HepG2 (cell line): Measurements from ENCODE around the gene FUCA2. TPM values are rescaled to one million over a fixed set of nuclear protein-coding genes. Genes with fewer than 3 reads are reported as not detected.
A peak's percentile ranks its signal among the peaks of the same experiment; 100 is the strongest.

Experiments used
- BRCA1 ChIP-seq: sonication (generic); formaldehyde crosslinking; IDR thresholded peaks from 2 replicates; pipeline ENCODE4 v1.4.0; 2020; ENCODE audit warnings: missing genetic modification reagents
- JUN ChIP-seq: sonication (generic); formaldehyde crosslinking; IDR thresholded peaks from 2 replicates; pipeline ENCODE4 v1.4.0; 2020; ENCODE audit warnings: mild to moderate bottlenecking, missing genetic modification reagents
- NFE2L2 ChIP-seq: fragments of 150-350 bp; IDR thresholded peaks from 2 replicates; pipeline ENCODE4 v1.6.1; 2014; ENCODE audit warnings: low read length
- NFYB ChIP-seq: sonication (generic); formaldehyde crosslinking; IDR thresholded peaks from 2 replicates; pipeline ENCODE4 v1.4.0; 2020; ENCODE audit warnings: missing genetic modification reagents
- SAP130 ChIP-seq: IDR thresholded peaks from 2 replicates; pipeline ENCODE4 v1.6.1; 2016; ENCODE audit warnings: low read depth
- SMAD1 ChIP-seq: sonication (generic); formaldehyde crosslinking; IDR thresholded peaks from 2 replicates; pipeline ENCODE4 v1.4.0; 2020; ENCODE audit warnings: missing genetic modification reagents, low read depth, mild to moderate bottlenecking, borderline replicate concordance
- TBX3 ChIP-seq: fragments of 450-650 bp; IDR thresholded peaks from 2 replicates; pipeline ENCODE4 v1.6.1; 2017; ENCODE audit warnings: antibody characterized with exemption, mild to moderate bottlenecking, inconsistent platforms, borderline replicate concordance
- ZFAT ChIP-seq: sonication (generic); formaldehyde crosslinking; conservative IDR thresholded peaks from 2 replicates; pipeline ENCODE4 v1.8.1; 2023; ENCODE audit warnings: missing genetic modification reagents, inconsistent platforms
- ZNF331 ChIP-seq: sonication (generic); formaldehyde crosslinking; IDR thresholded peaks from 2 replicates; pipeline ENCODE4 v1.4.0; 2020; ENCODE audit warnings: missing genetic modification reagents
- ZNF496 ChIP-seq: sonication (generic); formaldehyde crosslinking; IDR thresholded peaks from 2 replicates; pipeline ENCODE4 v1.8.1; 2023; ENCODE audit warnings: mild to moderate bottlenecking, moderate library complexity, missing genetic modification reagents; ENCODE audit not compliant: insufficient replicate concordance
- polyA plus RNA-seq, 8 experiments: library from polyadenylated mRNA; depleted of rRNA in 3 of 8; stranded (reverse) in 7 of 8; unstranded in 1 of 8; fragments of >200 nt; fragmentation: Illumina TruSeq in 4 of 8; extraction: Trizol in 4 of 8; gene quantifications; 2 replicates each; pipeline versions ENCODE4 v1.2.1 to v1.2.3, GENCODE V29; 2011 to 2016; ENCODE audit warnings: low read depth in 4 of 8, missing spikeins in 1 of 8, mixed read lengths in 1 of 8; ENCODE audit not compliant: insufficient read depth in 1 of 8
- total RNA-seq, 5 experiments: library from RNA; depleted of rRNA; stranded (reverse); fragments of >200 nt; fragmentation: Illumina TruSeq; extraction: Trizol; gene quantifications; 2 replicates each; pipeline ENCODE4 v1.2.3, GENCODE V29; 2016; ENCODE audit warnings: low read depth in 1 of 5
- TF ChIP-seq, protein P1 (sequence below): sonication (generic); formaldehyde crosslinking; IDR thresholded peaks from 2 replicates; pipeline ENCODE4 v1.8.0; 2022; ENCODE audit warnings: mild to moderate bottlenecking, missing genetic modification reagents, moderate library complexity
- TF ChIP-seq, protein P2 (sequence below): IDR thresholded peaks from 2 replicates; pipeline ENCODE4 v1.6.1; 2018; ENCODE audit warnings: missing genetic modification reagents
- TF ChIP-seq, protein P3 (sequence below): sonication (generic); formaldehyde crosslinking; conservative IDR thresholded peaks from 2 replicates; pipeline ENCODE4 v1.4.0; 2020; ENCODE audit warnings: mild to moderate bottlenecking, missing genetic modification reagents, moderate library complexity

The FUCA2 gene
- total and polyA plus RNA-seq, 2 of the 13 experiments (the other 11 are each of a cell fraction or from before 2014, with no cell fraction given): 87.4 to 144 TPM

DNA sequence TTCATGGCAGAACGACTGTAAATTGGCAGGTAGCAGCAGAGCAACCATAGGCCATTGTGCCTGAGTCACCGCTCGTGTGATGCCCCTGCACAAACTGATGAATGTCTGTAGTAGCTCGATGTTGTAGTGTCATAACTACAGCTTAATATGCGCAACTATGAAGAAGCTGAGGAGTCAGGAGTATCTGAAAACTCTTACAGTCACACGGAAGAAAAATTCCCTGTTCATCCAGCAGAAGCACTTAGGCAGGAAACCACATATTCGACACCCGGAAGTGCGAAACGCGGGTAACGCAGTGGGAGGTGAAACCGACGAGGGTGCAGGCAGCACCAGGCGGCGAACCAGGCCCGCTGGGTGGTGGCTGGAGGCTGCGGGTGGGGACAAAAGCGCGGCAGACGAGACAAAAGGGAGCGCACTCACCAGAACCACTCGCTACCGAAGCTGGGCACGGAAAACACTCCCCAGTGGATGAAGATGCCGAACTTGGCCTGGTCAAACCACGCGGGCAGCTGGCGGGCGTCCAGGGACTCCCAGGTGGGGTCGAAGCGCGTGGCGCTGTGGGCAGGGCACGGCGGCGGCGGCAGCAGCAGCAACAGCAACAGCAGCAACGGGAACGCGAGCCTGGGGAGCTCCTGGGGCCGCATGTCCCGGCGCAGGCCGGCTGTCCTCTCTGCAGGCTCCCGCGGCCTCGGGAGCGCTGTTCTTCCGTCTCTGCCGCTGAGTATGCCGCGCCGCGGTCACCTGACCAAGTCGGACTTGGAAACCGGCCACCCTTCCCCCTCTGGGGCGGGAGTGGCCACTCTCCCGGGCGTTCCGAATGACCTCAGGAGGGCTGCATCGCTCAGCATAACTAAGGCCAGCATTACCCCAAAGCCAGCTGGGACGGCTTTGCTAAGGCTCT is at the start of gene FUCA2 (continued):
- TF ChIP-seq, protein P1, sequence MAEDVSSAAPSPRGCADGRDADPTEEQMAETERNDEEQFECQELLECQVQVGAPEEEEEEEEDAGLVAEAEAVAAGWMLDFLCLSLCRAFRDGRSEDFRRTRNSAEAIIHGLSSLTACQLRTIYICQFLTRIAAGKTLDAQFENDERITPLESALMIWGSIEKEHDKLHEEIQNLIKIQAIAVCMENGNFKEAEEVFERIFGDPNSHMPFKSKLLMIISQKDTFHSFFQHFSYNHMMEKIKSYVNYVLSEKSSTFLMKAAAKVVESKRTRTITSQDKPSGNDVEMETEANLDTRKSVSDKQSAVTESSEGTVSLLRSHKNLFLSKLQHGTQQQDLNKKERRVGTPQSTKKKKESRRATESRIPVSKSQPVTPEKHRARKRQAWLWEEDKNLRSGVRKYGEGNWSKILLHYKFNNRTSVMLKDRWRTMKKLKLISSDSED: peak; percentile 84
- TF ChIP-seq, protein P2, sequence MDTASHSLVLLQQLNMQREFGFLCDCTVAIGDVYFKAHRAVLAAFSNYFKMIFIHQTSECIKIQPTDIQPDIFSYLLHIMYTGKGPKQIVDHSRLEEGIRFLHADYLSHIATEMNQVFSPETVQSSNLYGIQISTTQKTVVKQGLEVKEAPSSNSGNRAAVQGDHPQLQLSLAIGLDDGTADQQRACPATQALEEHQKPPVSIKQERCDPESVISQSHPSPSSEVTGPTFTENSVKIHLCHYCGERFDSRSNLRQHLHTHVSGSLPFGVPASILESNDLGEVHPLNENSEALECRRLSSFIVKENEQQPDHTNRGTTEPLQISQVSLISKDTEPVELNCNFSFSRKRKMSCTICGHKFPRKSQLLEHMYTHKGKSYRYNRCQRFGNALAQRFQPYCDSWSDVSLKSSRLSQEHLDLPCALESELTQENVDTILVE: peak; percentile 63; the same call in 1 of the 2 replicates
- TF ChIP-seq JUN: 0 out of 2 replicates have a peak, but pooled peaks have one; percentile 19
- TF ChIP-seq BRCA1 (CRISPR knock-in tag): peak; percentile 94; the same call in 1 of the 2 replicates
- TF ChIP-seq SMAD1 (CRISPR knock-in tag): no peak
- no peak for TF ChIP-seq NFE2L2
- peak; percentile 89 for TF ChIP-seq SAP130 (CRISPR knock-in tag)
- TF ChIP-seq, protein P3, sequence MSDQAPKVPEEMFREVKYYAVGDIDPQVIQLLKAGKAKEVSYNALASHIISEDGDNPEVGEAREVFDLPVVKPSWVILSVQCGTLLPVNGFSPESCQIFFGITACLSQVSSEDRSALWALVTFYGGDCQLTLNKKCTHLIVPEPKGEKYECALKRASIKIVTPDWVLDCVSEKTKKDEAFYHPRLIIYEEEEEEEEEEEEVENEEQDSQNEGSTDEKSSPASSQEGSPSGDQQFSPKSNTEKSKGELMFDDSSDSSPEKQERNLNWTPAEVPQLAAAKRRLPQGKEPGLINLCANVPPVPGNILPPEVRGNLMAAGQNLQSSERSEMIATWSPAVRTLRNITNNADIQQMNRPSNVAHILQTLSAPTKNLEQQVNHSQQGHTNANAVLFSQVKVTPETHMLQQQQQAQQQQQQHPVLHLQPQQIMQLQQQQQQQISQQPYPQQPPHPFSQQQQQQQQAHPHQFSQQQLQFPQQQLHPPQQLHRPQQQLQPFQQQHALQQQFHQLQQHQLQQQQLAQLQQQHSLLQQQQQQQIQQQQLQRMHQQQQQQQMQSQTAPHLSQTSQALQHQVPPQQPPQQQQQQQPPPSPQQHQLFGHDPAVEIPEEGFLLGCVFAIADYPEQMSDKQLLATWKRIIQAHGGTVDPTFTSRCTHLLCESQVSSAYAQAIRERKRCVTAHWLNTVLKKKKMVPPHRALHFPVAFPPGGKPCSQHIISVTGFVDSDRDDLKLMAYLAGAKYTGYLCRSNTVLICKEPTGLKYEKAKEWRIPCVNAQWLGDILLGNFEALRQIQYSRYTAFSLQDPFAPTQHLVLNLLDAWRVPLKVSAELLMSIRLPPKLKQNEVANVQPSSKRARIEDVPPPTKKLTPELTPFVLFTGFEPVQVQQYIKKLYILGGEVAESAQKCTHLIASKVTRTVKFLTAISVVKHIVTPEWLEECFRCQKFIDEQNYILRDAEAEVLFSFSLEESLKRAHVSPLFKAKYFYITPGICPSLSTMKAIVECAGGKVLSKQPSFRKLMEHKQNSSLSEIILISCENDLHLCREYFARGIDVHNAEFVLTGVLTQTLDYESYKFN (CRISPR knock-in tag): peak; percentile 65
- TF ChIP-seq TBX3: 0 out of 2 replicates have a peak, but pooled peaks have one; percentile 12
- TF ChIP-seq ZNF496 (CRISPR knock-in tag): no peak
- 0 out of 2 replicates have a peak, but pooled peaks have one; percentile 20 for TF ChIP-seq NFYB (CRISPR knock-in tag)
- 0 out of 2 replicates have a peak, but pooled peaks have one; percentile 62 for TF ChIP-seq ZFAT (CRISPR knock-in tag)
- TF ChIP-seq ZNF331 (CRISPR knock-in tag): 0 out of 2 replicates have a peak, but pooled peaks have one; percentile 75
